Measurements from ENCODE around the gene APOL1. TPM values are rescaled to one million over a fixed set of nuclear protein-coding genes. Genes with fewer than 3 reads are reported as not detected.

The APOL1 gene
- total and polyA plus RNA-seq, 2 of the 13 experiments (the other 11 are each of a cell fraction or from before 2014, with no cell fraction given), result 20.3 to 75.0 TPM

- no peak for TF ChIP-seq RNF219 (CRISPR knock-in tag; IDR thresholded peaks at IDR 0.05)
- TF ChIP-seq MIER3 (CRISPR knock-in tag; IDR thresholded peaks at IDR 0.05; ENCODE audit: borderline replicate concordance), result peak; percentile 73; the same call in 1 of the 2 replicates
- TF ChIP-seq HOXD1 (CRISPR knock-in tag; IDR thresholded peaks at IDR 0.05), result no peak
- no peak for TF ChIP-seq ZNF580 (CRISPR knock-in tag; IDR thresholded peaks at IDR 0.05; ENCODE audit: borderline replicate concordance, low read depth)
- peak; percentile 98 for TF ChIP-seq ZNF281 (CRISPR knock-in tag; IDR thresholded peaks at IDR 0.05; ENCODE audit: borderline replicate concordance)
- no peak for TF ChIP-seq GABPA (IDR thresholded peaks at IDR 0.05; ENCODE audit: low read depth, low read length)
- TF ChIP-seq GABPA (CRISPR knock-in tag; IDR thresholded peaks at IDR 0.05; ENCODE audit: low read depth), result no peak
- peak; percentile 71 for TF ChIP-seq HDAC1 (CRISPR knock-in tag; IDR thresholded peaks at IDR 0.05)
- TF ChIP-seq SALL1 (CRISPR knock-in tag; IDR thresholded peaks at IDR 0.05), result peak; percentile 72; the same call in 1 of the 2 replicates
- TF ChIP-seq USF2 (IDR thresholded peaks at IDR 0.05; ENCODE audit: low read depth, low read length), result no peak
- no peak for TF ChIP-seq USF2 (CRISPR knock-in tag; IDR thresholded peaks at IDR 0.05; ENCODE audit: borderline replicate concordance)
- TF ChIP-seq ZNF503 (CRISPR knock-in tag; IDR thresholded peaks at IDR 0.05), result peak; percentile 51; the same call in 1 of the 2 replicates
- TF ChIP-seq CBX1 (IDR thresholded peaks at IDR 0.05; ENCODE audit: low read depth), result no peak
- TF ChIP-seq CREM (IDR thresholded peaks at IDR 0.05), result peak; percentile 73
- no peak for TF ChIP-seq CREM (CRISPR knock-in tag; IDR thresholded peaks at IDR 0.05)
- TF ChIP-seq SALL2 (CRISPR knock-in tag; IDR thresholded peaks at IDR 0.05), result no peak
- peak; percentile 78 for TF ChIP-seq TEAD3 (CRISPR knock-in tag; optimal IDR thresholded peaks at IDR 0.05; ENCODE audit: borderline replicate concordance)
- TF ChIP-seq ZNF615 (CRISPR knock-in tag; IDR thresholded peaks at IDR 0.05; ENCODE audit: borderline replicate concordance), result no peak
- TF ChIP-seq SMC3 (IDR thresholded peaks at IDR 0.05; ENCODE audit: low read length), result peak; percentile 37; the same call in 1 of the 2 replicates
- no peak for TF ChIP-seq MBD4 (IDR thresholded peaks at IDR 0.05; ENCODE audit: borderline replicate concordance, low read length)
- TF ChIP-seq SIX4 (CRISPR knock-in tag; IDR thresholded peaks at IDR 0.05), result 0 out of 2 replicates have a peak, but pooled peaks have one; percentile 10
- peak; percentile 25; the same call in 1 of the 2 replicates for TF ChIP-seq ATF7 (IDR thresholded peaks at IDR 0.05)
- no peak for TF ChIP-seq ATF7 (CRISPR knock-in tag; IDR thresholded peaks at IDR 0.05)
- peak; percentile 36; the same call in 1 of the 2 replicates for TF ChIP-seq NFIC (IDR thresholded peaks at IDR 0.05; ENCODE audit: low read length)
Measured at GRCh38 chr22:36279219-36279666, 26.3 kb downstream of the APOL1 start (continued).
